Kasumi-1 (cell line): ENCODE results near the gene C5orf46.
"Not testable (repeated sequence)": the region's sequence is repeated elsewhere in the genome, so short reads cannot be mapped to it uniquely, and the experiment has no call there.

Experiments
- DNase-seq, 2 experiments: peaks; one replicate each; lab custom pipeline; 2025; lab: John Stamatoyannopoulos, UW

Gene C5orf46

DNA sequence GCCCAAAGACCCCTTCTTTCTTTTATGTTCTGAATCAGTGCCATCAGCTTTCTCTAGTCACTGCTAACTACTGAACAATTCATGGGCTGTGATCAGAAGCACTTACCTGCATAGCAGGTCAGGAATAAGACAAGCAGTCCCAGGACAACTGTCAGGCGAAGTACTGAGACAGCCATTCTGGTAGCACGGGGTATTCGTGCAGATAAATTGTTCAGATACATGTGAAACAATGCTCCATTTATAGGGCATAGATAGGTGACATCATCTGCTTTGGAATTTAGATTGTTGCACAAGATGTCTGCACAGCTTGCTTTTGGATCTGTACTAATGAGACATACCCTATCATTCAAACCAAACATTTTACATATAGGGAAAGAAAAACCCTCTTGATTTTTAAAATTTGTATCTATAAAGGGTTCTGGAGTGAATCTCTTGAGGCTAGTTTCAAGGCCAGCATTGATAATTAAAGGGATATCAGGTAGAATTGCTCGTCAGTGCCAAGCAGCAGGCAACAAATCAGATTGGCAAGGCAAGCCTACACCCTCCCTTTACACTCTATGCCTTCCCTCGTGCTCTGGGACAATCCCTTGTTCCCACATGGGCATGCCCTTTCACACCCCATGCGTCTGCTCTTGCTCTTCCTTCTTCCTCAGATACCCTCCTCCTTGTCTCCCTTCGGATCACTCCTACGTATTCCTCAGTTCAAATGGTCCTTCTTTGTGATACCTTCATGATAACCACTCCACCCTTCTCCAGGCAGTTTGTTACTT is at the start of gene C5orf46:
Gene C5orf46 (minus strand): TSS at position 213 of the 770 bp plus-strand sequence. CDS start 37 bp downstream, at position 176.
- no peak for DNase-seq

DNA sequence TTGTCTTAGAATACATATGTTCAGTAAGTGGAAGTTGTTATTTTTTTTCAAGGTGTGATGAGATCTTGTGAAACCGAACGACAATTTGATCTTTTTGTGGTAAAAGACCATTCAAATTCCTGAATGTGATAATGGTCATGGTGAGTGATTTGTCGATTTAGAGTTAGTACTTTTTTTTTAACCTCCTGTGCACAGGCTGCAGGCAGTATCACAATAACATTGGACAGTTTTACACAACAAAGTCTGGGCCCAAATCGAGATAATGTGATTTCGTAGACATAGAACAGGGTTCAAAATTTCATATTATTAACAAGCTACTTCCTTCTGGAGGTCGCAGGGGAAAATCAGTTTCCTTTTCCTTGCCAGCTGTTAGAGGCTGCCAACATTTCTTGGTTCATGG is 48.6 kb upstream of the C5orf46 start:
- DNase-seq: no peak

DNA sequence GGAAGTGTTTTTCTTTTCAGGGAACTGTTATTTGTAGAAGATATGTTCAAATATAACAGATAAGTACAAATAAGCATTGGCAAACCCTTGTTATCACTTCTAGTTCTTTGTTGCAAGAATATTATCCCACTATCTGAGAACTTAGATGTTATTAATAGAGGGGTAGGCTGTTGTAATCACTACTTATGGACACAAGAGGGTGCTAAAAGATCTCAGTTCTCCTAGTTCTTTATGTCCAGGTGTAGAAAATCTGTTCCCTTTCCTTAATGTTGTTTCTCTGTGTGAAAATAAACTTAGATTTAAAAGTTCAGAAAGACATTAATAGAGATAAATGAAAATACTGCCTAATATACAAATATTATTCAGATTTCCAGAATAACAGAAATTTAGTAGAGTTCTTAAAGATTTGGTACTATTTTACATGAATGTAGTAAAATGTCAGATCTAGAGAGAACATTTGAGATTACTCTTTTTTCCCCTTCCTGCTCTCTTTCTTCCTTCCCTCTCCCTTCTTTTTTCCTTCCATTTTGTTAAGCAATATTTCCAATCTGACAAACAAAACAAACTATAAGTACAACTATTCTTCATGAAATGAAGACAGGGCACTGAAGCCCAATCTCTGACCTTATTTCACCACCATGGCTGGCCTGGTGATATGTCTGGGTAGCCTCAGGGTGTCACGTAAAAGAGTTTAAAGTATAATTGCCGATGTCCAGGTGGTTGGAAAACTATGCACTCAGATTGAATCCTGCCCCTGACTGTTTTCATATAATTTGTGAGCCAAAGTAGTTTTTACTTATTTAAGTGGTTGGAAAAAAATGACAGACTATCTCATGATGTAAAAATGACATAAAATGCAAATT is 43.6 kb upstream of the C5orf46 start:
- DNase-seq: peak; percentile 53

DNA sequence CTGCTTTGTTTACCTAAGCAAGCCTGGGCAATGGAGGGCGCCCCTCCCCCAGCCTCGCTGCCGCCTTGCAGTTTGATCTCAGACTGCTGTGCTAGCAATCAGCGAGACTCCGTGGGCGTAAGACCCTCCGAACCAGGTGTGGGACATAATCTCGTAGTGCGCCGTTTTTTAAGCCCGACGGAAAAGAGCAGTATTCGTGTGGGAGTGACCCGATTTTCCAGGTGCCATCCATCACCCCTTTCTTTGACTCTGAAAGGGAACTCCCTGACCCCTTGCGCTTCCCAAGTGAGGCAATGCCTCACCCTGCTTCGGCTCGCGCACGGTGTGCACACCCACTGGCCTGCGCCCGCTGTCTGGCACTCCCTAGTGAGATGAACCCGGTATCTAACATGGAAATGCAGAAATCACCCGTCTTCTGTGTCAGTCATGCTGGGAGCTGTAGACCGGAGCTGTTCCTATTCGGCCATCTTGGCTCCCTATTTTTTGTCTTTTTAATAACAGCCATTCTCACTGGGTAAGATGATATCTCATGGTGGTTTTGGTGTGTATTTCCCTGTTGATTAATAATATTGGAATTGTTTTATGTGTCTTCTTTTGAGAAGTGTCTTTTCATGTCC is 40.4 kb upstream of the C5orf46 start:
- not testable (repeated sequence) for DNase-seq

DNA sequence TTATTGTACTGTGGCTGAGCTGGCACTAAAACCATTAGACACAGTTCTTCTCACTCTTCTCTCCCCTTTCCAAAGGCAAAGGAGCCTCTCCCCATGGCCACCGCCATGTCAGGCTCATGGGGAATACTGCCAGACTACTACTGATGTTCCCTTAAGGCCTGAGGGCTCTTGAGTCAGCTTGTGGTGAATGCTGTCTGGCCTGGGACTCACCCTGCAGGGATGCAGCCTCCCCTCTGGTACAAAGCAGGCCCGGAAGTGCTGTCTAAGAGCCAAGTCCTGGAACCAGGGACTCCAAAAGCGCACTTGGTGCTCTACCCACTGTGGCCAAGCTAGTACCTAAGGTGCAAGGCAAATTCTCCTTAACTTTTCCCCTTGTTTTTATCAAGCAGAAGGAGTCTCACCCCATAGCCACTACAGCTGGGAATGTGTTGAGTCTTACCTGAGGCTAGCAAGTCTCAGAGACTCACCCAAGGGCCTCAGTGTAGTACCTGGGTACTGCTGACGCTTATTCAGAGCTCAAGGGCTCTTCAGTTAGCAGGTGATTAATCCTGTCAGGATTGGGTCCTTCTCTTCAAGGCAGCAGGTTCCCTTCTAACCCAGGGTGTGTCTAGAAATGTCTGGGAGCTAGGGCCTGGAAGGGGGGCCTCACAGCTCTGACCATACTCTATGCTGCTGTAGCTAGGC is 33.2 kb upstream of the C5orf46 start:
- DNase-seq: no peak

DNA sequence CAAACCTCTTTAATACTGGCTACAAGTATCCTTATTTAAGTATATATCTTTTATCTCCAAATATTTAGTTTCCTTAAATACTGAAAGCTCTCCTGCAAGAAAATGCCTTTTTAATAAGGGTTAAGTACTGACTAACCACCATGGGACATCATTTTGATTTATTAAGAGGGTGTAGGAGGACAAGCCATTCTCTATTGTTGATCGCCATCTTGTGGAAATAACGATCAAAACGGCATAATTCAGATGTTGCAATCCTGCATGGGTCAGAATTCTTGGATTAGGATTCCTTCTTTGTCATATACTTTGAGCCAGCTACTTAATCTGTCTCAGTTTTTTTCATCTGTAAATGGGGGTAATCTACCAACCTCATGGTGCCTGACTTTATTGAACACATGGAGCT is 28.7 kb upstream of the C5orf46 start:
- DNase-seq: peak; percentile 78 to 81

DNA sequence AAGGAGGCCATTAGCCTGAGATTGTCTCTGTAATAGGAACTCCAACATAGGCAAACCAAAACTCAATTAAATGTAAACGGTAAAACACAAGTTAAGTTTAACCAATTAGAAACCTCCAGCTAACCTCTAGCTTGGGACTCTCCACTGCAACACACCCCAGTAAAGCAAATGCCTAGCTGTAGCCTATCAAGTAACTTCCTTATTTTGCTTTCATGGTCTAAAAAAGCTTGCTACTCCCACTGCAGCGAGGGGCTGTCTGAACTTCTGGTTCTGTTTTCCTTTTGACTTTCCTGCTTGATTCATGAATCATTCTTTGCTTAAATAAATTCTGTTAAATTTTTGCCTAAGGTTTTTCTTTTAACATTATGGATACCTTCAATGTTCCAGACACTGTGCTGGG is 24.4 kb upstream of the C5orf46 start:
- peak; percentile 84 to 86 for DNase-seq

DNA sequence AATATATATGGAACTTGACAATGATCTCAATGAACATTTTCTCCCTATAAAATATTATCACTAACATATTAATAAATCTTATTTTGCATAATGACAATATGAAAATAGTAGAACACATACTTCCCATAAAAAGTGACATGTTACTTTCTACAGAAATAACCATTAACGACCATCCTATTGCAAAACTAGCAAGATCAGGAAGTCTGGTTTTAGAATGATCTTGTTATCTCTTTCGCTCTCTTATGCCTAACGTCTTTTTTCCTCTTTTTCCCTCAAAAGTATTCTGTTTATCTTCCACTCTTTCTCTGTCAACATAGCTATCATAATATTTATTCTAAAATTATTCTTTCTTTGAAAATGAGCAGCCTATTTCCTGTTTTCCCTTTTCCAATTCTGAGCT is 21.6 kb upstream of the C5orf46 start:
- DNase-seq: peak; percentile 56 to 59

DNA sequence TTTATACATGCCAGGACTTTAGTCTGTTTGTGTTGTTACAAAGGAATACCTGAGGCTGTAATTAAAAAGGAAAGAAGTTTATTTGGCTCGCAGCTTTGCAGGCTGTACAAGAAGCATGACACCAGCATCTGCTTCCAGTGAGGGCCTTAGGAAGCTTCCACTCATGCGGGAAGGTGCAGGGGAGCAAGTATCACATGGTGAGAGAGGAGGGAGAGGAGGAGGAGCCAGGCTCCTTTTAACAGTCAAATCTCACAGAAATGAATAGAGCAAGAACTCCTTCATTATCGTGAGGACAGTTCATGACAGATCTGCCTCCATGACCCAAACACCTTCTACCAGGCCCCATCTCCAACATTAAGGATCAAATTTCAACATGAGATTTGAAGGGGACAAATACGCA is 18.7 kb upstream of the C5orf46 start:
- no peak for DNase-seq

DNA sequence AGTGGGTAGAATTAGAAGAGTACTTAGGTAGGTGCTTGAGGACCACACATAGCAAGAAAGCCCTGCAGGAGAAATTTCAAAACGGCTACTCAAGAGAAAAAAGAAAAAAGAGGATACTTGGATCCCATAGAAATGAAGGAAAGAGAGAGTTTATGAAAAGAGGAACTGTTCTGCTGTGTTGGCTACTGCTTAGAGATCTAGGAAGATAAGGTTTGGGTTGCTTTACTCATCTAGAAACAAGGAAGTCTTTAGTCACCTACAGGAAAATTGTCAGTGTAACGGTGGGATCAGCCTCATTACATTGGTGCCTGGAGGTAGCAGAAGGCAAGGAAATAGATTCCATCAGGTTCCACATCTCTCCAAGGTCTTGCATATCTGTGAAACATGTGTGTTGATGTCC is 14.8 kb upstream of the C5orf46 start:
- DNase-seq: peak; percentile 83 to 86

DNA sequence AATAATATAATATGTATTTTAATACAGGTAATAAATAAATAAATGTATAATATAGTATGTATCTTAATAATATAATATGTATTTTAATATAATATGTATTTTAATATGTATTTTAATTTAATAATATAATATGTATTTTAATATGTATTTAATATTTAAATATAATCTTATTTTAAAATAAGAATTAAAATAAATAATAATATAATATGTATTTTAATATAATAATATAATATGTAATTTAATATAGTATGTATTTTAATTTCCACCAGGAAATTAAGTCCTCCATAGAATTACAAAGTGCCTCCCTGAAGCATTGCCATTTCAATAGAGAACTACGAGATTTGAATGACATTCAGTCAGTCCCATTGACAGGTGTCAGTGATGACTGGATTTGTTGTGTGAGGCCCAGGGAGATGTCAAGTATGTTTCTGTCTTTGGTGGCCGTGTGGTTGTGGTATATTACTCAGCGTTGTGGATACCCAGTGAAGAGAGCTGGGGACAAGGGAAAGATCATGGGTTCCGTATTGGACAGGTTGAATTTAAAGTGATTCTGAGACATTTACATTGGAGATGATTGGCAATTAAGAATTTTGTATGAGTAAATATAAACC is 14.2 kb upstream of the C5orf46 start:
- peak in 1 of 2 experiments; percentile 15 for DNase-seq

DNA sequence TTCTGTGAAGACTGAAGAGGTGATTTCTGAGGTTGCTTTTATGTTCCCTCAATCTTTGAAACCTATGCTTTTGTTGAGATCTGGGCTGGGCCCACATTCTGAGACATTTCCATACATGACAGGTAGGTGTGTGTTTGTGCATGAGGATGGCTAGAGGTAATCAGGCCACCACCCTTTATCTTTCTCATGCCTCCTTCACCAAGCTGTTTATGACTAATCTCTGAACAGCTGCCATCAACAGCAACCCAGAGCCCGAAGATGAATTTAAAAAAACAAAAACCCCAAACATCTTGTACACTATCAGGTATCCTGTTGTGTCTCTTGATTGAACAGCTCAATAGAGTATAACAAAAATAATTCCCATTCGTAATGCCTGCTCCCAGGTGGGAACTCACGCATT is 12.6 kb upstream of the C5orf46 start:
- no peak for DNase-seq

DNA sequence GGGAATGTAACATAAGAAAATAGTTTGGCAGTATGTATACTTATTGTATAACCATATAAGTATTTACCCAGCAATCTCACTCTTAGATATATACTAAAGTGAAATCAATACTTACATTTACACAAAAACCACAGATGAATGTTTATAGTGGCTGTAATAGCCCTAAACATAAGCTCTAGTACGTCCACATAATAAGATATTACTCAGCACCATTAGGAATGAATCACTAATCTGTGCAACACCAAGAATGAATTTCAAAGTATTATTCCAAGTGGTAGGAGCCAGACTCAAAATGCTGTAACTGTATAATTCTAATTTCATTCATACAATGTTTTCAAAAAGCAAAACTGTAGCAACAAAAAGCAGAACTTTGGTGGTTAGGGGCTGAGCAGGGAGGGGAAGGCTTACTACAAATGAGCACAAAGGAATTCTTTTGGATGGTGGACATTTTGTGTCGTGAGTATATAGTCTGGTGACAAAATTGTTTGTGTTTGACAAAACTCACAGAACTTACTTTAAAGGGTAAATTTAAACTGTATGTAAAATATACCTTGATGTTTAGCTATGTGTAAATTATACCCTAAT is 11.9 kb upstream of the C5orf46 start:
- DNase-seq: peak; percentile 33 to 38

DNA sequence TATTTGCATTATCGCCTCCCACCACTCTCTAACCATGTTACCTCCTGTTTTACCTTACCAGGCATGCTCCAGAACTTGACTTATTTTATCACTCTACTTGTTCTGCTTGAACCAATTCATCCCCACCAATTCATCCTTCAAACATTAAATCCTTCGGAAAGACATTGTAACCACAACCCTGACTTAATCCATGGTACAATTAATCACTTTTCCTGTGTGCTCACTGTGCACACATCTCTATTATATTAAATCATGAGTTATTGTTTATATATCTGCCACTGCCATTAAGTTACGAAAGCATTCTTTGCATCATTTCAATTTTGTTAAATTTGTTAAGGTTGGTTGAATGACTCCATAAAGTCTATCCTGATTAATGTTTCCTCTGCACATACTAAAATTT is 7.4 kb upstream of the C5orf46 start:
- DNase-seq: no peak

DNA sequence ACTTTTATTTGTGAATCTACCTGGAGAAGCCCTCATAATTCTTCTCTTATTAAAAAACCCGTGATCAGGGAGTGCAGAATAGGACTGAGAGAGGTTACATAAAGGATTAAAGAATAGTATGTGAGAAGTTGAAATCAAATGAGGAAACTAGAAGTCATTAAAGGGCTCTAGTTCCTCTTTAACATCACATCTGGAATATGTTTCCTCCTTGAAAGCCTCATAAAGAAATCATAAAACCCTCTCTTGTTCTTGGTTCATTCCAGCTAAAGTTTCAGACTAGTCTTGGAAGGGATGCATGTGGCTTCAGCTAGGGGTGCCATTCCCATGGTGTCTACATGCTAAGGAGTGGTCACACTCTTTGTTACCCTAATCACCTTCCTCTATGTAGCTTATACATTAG is 5.7 kb upstream of the C5orf46 start:
- peak; percentile 95 to 97 for DNase-seq

DNA sequence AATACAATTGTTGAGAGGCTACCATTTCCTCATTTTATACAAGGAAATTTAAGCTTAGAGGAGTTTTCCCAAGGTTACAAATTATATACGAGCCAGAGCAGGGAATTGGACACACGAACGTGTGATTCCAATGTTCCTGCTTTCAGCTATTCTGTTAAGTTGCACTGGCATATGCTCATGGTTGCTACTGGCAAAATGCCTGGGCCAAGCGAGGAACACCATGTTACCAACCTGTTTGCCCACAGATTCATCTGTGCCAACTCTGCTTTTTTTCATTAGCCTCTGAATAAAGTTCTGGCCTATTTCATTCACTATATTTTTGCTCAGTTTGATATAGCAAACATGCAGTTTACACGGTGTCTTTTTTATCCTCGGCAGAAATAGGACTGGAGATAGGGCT is 5.1 kb upstream of the C5orf46 start:
- DNase-seq: no peak

DNA sequence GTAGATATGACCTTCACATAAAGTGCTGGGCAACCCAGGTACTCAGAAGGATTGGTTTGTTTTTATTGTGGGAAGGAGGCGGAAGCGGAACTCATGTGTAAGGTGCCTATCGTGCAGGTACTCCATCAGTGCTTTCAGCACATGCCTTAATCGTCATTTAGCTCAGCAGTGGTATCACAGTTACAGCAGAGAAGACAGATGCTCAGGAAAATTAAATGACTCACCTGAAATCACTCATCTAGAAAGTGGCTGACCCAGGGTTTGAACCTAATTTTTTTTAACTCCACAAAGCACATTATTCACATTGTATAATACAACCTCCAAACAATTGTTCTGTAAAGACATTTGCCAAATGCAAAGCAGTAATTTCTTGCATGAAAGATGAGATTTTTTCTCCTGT is 2.2 kb downstream of the C5orf46 start:
- no peak for DNase-seq

DNA sequence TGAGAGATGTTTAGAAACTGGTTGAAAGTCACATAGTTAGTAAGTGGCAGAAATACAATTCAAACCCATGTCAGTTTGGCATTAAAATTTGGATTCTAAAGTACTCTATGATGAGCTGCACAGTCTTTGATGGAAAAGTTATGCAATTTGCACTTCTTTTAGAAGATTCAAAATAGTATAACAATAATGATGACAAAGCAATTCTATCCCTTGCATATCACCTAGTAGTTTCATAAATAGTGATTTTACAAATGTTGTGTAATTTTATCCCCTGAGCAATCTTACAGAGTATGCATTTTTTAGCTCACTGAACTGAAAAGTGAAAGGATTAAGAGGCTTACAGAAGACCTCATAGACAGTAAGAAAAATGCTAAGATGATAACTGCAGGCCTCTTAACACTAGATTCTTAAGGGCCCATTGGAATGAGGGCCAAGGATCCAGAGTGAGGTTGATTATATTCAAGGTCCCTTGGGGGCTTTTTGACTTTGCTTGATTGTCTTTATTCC is 3.7 kb downstream of the C5orf46 start:
- DNase-seq: no peak

DNA sequence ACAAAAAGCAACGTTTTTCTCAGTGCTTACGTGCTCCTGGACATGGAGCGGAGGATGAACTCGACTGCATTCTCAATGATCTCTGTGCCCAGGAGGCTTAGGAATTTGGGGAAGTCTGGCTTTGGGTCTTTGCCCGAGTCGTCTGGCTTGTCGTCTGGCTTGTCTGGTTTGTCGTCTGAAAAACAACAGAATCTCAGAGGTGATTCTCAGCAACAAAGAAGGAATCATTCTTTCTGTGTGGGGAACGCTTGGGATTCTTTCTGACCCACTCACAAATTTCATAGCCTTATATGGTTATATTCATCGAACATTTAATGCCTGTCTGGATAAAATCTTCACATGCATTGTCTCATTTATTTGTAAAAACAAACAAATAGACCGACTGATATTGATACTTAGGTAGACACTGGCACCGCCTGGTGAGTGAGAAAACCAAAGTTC is 4.7 kb downstream of the C5orf46 start:
- DNase-seq: no peak

DNA sequence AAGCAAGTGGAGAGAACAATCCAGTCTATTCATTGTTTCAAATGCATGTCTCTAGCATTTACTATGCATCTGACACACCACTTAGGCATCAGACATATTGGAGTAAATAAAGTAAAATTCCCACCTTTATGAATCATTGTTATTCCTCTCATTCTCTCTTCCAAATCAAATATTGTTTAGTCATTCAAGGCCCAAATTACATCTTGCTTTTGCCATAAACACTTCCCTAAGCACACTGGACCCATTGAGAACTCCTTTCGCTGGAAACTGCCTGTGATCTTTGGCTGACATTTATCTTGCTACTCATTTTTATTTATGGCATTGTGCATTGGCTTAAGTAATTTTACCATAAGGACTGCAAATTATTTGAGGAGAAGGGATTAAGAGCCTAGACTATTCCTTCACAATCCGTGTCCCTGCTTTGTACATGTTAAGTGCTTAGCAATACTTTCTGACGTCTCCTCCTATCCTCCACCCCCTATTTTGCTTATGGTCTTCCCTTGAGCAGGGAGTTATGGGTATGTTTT is 7.4 kb downstream of the C5orf46 start:
- DNase-seq: no peak

DNA sequence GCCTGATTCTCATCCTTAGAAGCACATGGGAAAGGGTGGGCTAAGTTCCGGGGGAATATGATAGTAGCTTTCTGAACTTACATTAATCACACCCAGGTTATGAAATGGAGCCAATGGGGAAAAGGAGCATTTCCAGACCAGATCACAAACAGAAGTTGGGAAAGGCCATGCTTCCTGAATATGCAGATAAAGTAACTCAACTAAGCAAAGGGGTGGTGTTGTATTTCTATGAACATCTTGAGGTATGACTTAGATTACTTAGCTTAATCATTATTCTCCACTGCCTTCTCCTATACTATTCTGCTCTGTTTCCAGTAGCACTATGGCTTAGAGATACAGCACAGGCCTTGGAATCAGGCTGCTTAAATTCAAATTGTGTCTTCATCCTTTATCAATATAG is 10.5 kb downstream of the C5orf46 start:
- DNase-seq: no peak
